HL-60 (cell line): ENCODE data around the gene RAI1.

ENCODE experiments used
- DNase-seq, 2 experiments: peaks; one replicate each; pipeline ENCODE4 v3.0.0-alpha.2; 2010 to 2020; ENCODE audit warnings: low read depth in 1 of 2, low spot score in 1 of 2
- H3K27ac ChIP-seq: fragments of 250-450 bp; sonication (Bioruptor Pico); replicated peaks from 2 replicates; pipeline ENCODE4 v1.5.1; 2020; ENCODE audit warnings: mild to moderate bottlenecking, moderate library complexity
- H3K27me3 ChIP-seq: fragments of 250-450 bp; sonication (Bioruptor Pico); 2 replicates; pipeline ENCODE4 v1.5.1; 2021; ENCODE audit warnings: mild to moderate bottlenecking, moderate library complexity; ENCODE audit not compliant: insufficient read depth, poor library complexity, severe bottlenecking
- H3K4me3 ChIP-seq: replicated peaks from 2 replicates; pipeline ENCODE4 v1.5.1; 2011; ENCODE audit warnings: mild to moderate bottlenecking, control low read depth, low read length; ENCODE audit not compliant: insufficient read depth
- CTCF ChIP-seq: IDR thresholded peaks from one replicate; pipeline ENCODE4 v1.5.1; 2011; ENCODE audit warnings: low read length, control low read depth, inconsistent platforms; ENCODE audit not compliant: insufficient read depth
- GABPA ChIP-seq: IDR thresholded peaks from 2 replicates; pipeline ENCODE4 v1.6.1; 2012; ENCODE audit warnings: low read depth
- POLR2AphosphoS5 ChIP-seq: IDR thresholded peaks from 2 replicates; pipeline ENCODE4 v1.6.1; 2012; ENCODE audit warnings: low read depth
- SPI1 ChIP-seq: IDR thresholded peaks from 2 replicates; pipeline ENCODE4 v1.6.1; 2012; ENCODE audit warnings: low read depth, mild to moderate bottlenecking, borderline replicate concordance
- TF ChIP-seq, protein P1 (sequence below): IDR thresholded peaks from 2 replicates; pipeline ENCODE4 v1.6.1; 2012; ENCODE audit warnings: low read depth; ENCODE audit not compliant: insufficient replicate concordance

RAI1 gene

GRCh38 chr17:17714261-17714866 lies 33.1 kb downstream of the RAI1 start:
- DNase-seq = peak in 1 of 2 experiments; percentile 75
- no peaks in the 10 kb centered on the region for H3K27me3 ChIP-seq
- peak overlapping the region; percentile 82 for H3K27ac ChIP-seq
- TF ChIP-seq POLR2AphosphoS5 (peak; percentile 65), GABPA (no peak)
- H3K4me3 ChIP-seq = no peak overlapping the region

DNA sequence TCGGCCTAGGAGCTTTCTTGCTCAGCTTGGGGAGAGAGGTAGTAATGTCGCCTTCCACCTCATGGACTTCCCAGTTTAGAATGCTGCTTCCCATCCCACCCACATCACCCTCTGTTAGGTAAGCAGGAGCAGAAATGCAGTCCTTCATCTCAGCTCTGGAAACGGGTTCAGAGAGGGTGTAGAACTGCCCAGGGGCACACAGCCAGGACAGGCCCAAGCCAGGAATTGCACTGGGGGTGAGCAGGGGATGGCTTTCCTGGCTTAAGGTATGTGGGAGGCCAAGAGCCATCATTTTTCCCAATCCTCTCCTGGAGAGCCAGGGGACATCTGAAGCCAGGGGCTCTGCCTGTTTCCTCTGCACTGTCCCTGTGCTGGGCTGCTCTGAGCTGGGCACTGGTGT lies 33.6 kb downstream of the RAI1 start:
- Histone ChIP-seq H3K27ac (peak overlapping the region; percentile 82), H3K4me3 (no peak overlapping the region), H3K27me3 (no peaks in the 10 kb centered on the region)
- TF ChIP-seq POLR2AphosphoS5 (no peak; the same call in 1 of the 2 replicates), SPI1 (no peak), GABPA (no peak), CTCF (no peak)
- TF ChIP-seq, protein P1, sequence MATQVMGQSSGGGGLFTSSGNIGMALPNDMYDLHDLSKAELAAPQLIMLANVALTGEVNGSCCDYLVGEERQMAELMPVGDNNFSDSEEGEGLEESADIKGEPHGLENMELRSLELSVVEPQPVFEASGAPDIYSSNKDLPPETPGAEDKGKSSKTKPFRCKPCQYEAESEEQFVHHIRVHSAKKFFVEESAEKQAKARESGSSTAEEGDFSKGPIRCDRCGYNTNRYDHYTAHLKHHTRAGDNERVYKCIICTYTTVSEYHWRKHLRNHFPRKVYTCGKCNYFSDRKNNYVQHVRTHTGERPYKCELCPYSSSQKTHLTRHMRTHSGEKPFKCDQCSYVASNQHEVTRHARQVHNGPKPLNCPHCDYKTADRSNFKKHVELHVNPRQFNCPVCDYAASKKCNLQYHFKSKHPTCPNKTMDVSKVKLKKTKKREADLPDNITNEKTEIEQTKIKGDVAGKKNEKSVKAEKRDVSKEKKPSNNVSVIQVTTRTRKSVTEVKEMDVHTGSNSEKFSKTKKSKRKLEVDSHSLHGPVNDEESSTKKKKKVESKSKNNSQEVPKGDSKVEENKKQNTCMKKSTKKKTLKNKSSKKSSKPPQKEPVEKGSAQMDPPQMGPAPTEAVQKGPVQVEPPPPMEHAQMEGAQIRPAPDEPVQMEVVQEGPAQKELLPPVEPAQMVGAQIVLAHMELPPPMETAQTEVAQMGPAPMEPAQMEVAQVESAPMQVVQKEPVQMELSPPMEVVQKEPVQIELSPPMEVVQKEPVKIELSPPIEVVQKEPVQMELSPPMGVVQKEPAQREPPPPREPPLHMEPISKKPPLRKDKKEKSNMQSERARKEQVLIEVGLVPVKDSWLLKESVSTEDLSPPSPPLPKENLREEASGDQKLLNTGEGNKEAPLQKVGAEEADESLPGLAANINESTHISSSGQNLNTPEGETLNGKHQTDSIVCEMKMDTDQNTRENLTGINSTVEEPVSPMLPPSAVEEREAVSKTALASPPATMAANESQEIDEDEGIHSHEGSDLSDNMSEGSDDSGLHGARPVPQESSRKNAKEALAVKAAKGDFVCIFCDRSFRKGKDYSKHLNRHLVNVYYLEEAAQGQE = no peak
- no peak for DNase-seq

DNA sequence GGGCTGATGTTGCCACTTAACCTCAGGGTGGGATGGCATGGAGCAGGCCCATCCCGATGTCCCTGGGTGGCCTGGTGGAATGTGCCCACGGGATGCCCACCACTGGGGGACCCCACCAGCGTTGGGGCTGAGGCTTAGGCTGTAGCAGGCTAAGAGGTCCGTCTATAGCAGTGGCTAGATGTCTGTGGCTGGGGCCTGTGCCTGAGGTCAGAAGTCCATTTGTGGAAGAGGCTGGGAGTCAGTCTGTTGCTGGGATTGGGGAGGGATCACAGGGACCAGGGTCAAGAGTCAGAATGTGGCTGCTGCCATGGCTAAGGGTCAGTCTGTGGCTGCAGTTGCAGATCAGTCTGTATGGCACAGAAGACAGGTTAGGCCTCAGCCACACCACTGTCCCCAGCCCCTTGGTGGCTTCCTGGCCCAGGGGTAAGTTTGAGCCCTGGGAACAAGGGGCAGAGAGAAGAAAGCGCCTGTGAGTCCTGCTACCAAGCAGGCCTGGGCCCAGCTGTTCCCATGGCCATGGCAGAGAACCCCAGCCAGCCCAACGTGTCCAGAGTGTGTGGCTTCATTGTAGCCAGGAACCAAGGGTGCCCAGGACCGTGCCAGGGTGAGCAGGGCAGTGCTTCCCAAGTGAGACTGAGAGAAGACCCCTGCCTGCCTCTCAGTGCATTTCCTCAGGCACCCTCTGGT lies 35.7 kb downstream of the RAI1 start:
- Histone ChIP-seq H3K4me3 (no peak overlapping the region), H3K27ac (no peak overlapping the region), H3K27me3 (no peaks in the 10 kb centered on the region)
- TF ChIP-seq POLR2AphosphoS5 (no peak), SPI1 (no peak), CTCF (no peak), GABPA (no peak)
- TF ChIP-seq, protein P1 = no peak
- no peak for DNase-seq

- DNase-seq = no peak
- no peak overlapping the region for H3K27ac ChIP-seq
- no peak overlapping the region for H3K4me3 ChIP-seq
- no peak for TF ChIP-seq SPI1
- no peak for TF ChIP-seq GABPA
- TF ChIP-seq, protein P1 = no peak
- TF ChIP-seq CTCF = no peak
- H3K27me3 ChIP-seq = no peaks in the 10 kb centered on the region
Measured at GRCh38 chr17:17718251-17718650, 37.0 kb downstream of the RAI1 start.
